GM12864 (cell line): ENCODE measurements around the gene IFT172.
"Not testable (repeated sequence)": the region's sequence is repeated elsewhere in the genome, so short reads cannot be mapped to it uniquely, and the experiment has no call there.

Experiments
- DNase-seq: peaks from one replicate; pipeline ENCODE4 v3.0.0-alpha.2; 2011; ENCODE audit warnings: low read depth
- H3K4me3 ChIP-seq: 2 replicates; pipeline ENCODE4 v1.5.1; 2011; ENCODE audit warnings: mild to moderate bottlenecking, low read depth, low read length, control low read depth
- TF ChIP-seq, protein P1 (sequence below): IDR thresholded peaks from 2 replicates; pipeline ENCODE4 v1.5.1; 2011; ENCODE audit warnings: low read depth, mild to moderate bottlenecking, moderate library complexity, low read length, control low read depth, inconsistent platforms; ENCODE audit errors: missing control alignments

The IFT172 gene, protein sequence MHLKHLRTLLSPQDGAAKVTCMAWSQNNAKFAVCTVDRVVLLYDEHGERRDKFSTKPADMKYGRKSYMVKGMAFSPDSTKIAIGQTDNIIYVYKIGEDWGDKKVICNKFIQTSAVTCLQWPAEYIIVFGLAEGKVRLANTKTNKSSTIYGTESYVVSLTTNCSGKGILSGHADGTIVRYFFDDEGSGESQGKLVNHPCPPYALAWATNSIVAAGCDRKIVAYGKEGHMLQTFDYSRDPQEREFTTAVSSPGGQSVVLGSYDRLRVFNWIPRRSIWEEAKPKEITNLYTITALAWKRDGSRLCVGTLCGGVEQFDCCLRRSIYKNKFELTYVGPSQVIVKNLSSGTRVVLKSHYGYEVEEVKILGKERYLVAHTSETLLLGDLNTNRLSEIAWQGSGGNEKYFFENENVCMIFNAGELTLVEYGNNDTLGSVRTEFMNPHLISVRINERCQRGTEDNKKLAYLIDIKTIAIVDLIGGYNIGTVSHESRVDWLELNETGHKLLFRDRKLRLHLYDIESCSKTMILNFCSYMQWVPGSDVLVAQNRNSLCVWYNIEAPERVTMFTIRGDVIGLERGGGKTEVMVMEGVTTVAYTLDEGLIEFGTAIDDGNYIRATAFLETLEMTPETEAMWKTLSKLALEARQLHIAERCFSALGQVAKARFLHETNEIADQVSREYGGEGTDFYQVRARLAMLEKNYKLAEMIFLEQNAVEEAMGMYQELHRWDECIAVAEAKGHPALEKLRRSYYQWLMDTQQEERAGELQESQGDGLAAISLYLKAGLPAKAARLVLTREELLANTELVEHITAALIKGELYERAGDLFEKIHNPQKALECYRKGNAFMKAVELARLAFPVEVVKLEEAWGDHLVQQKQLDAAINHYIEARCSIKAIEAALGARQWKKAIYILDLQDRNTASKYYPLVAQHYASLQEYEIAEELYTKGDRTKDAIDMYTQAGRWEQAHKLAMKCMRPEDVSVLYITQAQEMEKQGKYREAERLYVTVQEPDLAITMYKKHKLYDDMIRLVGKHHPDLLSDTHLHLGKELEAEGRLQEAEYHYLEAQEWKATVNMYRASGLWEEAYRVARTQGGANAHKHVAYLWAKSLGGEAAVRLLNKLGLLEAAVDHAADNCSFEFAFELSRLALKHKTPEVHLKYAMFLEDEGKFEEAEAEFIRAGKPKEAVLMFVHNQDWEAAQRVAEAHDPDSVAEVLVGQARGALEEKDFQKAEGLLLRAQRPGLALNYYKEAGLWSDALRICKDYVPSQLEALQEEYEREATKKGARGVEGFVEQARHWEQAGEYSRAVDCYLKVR (N-terminal part only)

GRCh38 chr2:27489498-27490397, at the start of gene IFT172:
TSS of gene IFT172 (minus strand) at chr2:27489743. CDS start at chr2:27489653, 90 bp downstream.
- TF ChIP-seq, protein P1, sequence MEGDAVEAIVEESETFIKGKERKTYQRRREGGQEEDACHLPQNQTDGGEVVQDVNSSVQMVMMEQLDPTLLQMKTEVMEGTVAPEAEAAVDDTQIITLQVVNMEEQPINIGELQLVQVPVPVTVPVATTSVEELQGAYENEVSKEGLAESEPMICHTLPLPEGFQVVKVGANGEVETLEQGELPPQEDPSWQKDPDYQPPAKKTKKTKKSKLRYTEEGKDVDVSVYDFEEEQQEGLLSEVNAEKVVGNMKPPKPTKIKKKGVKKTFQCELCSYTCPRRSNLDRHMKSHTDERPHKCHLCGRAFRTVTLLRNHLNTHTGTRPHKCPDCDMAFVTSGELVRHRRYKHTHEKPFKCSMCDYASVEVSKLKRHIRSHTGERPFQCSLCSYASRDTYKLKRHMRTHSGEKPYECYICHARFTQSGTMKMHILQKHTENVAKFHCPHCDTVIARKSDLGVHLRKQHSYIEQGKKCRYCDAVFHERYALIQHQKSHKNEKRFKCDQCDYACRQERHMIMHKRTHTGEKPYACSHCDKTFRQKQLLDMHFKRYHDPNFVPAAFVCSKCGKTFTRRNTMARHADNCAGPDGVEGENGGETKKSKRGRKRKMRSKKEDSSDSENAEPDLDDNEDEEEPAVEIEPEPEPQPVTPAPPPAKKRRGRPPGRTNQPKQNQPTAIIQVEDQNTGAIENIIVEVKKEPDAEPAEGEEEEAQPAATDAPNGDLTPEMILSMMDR: no peak
- DNase-seq: peak; percentile 98
- peak within 1 kb of the TSS; percentile 68 for H3K4me3 ChIP-seq

DNA sequence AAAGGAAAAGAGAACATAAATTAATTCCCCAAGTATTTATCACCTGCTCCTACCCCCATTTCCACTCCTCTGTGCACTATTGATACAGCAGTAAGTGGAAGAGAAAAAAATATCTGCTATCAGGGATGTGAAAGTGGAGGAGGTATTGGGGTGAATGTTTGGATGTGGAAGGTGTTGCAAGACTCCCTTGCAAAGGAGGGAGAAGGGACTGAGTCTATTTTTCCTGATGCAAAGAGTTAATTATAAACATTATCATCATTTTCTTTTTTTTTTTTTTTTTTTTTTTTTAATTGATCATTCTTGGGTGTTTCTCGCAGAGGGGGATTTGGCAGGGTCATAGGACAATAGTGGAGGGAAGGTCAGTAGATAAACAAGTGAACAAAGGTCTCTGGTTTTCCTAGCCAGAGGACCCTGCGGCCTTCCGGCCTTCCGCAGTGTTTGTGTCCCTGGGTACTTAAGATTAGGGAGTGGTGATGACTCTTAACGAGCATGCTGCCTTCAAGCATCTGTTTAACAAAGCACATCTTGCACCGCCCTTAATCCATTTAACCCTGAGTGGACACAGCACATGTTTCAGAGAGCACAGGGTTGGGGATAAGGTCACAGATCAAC, 49.4 kb upstream of the IFT172 start:
- not testable (repeated sequence) for DNase-seq, H3K4me3 ChIP-seq

- no peak overlapping the region for H3K4me3 ChIP-seq
- TF ChIP-seq, protein P1: no peak
- no peak for DNase-seq
These were observed 47.7 kb upstream of the IFT172 start for GRCh38 chr2:27537287-27537686.

GRCh38 chr2:27531983-27532382, 42.4 kb upstream of the IFT172 start:
- TF ChIP-seq, protein P1: no peak
- no peak overlapping the region for H3K4me3 ChIP-seq
- DNase-seq: no peak

DNA sequence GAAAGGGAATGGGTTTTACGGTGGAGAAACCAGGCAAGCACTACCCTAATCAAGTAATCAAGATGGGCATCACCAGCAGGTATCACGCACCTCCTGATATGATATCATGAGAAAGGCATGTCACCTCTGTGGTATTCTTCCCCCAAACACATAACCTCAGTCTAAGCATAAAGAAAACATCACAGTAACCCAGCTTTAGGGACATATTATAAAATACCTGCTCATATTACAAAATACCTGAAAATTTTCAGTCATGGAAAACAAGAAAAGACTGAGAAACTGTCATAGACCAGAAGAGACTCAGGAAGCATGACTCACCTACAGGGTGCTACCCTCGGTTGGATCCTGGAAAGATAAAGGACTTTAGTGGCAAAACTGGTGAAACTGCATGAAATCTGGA, 37.6 kb upstream of the IFT172 start:
- no peak overlapping the region for H3K4me3 ChIP-seq

GRCh38 chr2:27522400-27522945, 32.9 kb upstream of the IFT172 start:
- TF ChIP-seq, protein P1: no peak
- DNase-seq: no peak
- H3K4me3 ChIP-seq: no peak overlapping the region

More for the DNA sequence above, 37.6 kb upstream of the IFT172 start:
- TF ChIP-seq, protein P1: no peak
- DNase-seq: no peak
